Glomerular visceral epithelial cell (primary cell): Measurements from ENCODE around the gene DLX3.

Experiments
- DNase-seq: peaks from one replicate; pipeline ENCODE4 v3.0.0-alpha.2; 2016; ENCODE audit errors: extremely low spot score

DLX3 gene

GRCh38 chr17:49957350-49957749, 37.7 kb downstream of the DLX3 start:
- no peak for DNase-seq

GRCh38 chr17:49956780-49957179, 38.2 kb downstream of the DLX3 start:
- DNase-seq: no peak

DNA sequence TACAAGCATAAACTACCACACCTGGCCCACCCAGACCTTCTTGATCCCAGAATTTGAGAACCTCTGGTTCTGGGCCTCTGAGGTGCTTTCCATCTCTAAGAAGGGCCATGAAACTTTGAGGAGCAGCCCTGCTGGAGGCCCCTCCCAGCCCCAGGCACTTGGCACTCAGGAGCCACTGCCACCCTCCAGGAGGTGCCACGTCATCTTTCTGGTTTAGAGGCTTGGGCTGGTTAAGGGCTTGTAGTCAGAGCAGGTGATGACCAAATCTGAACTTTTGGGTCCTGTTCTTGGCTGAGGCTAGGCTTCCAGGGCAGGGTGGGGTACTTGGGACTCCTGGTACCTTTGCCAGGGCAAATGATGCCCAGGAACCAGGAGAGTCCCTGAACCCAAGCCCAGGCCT, 39.9 kb downstream of the DLX3 start:
- peak; percentile 26 for DNase-seq

- no peak for DNase-seq
Measured at GRCh38 chr17:49952912-49953497, 42.0 kb downstream of the DLX3 start.

DNA sequence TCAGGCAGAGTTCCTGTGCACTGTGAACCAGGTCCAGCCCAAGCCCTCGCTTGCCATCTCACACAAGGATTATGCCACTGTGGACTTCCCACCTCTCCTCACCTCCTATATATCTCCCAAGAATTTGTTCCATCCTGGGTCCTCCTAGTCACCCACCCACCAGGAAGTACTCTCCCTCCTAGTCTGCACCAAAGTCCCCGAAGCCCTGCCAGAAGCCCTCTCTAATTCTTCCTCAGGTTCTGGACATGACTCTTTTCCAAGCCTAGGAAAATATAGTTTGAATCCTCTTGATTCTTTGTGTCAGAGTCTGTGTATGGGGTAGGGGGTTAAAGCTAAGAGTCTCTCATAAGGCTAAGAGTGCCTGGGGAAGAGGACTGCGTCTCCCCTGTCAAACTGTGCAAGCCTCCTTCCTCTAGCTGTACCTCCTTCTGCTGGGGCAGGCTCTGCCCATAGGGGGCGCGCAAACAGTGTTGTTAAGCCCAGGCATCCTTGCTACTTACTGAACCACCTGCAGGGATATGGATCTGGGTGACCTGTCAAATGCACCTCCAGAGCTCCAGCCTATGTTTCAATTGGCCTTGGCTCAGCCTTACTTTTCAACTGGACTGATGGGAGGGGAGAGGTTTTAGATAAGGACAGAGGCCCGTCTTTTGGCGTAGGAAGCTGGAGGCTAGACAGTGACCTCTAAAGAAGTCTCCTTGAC, 42.7 kb downstream of the DLX3 start:
- peak; percentile 73 for DNase-seq

GRCh38 chr17:49951362-49952082, 43.5 kb downstream of the DLX3 start:
- DNase-seq: no peak

GRCh38 chr17:49949634-49950033, 45.4 kb downstream of the DLX3 start:
- DNase-seq: no peak

DNA sequence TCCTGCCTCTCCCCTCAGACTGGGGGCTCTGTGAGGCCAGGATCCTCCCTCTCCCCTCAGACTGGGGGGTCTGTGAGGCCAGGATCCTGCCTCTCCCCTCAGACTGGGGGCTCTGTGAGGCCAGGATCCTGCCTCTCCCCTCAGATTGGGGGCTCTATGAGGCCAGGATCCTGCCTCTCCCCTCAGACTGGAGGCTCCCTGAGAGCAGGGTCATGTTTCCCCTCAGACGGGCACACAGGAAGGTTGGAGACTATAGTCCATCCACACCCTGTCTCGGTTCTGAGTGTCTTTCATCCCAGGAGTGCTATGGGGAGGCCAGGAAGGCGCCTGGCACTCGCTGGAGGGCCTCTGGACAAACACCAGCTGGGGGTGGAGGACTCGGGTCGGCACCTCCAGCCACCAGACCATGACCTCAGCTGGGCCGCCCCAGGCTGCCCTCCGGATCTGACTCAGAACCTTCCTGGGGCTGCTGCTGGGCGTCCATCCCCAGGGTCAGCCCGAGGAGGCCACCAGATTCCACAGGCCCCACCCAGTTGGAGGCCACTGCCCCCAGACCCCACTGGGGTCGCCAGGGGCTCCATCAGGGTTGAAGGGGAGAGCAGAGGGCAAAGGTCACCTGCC, 48.0 kb downstream of the DLX3 start:
- DNase-seq: peak; percentile 66

DNA sequence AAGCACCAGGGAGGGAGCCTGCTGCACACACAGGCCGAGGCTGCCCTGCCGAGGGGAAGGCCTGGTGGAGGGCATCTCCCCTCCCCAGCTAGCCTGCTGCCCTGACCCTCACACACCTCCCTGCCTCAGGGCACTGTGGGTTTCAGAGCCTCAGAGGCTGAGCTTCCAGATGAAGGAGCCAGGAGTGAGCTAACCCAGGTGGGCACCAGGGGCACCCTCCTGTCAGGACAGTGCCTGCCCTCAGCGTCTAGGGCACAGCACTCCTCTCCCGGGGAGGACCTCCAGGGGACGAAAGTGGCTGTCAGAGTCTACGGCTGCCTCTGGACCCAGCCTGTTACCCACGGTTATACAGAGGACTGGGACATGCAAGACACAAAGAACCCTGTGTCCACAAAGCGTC, 48.8 kb downstream of the DLX3 start:
- no peak for DNase-seq

GRCh38 chr17:49944273-49944870, 50.7 kb downstream of the DLX3 start:
- DNase-seq: no peak

GRCh38 chr17:49942947-49943346, 52.1 kb downstream of the DLX3 start:
- DNase-seq: no peak

- no peak for DNase-seq
Measured at GRCh38 chr17:49941427-49941826, 53.6 kb downstream of the DLX3 start.
